Measurements from ENCODE around the gene SOWAHB.

- TF ChIP-seq CTCF (IDR thresholded peaks at IDR 0.05) (no peak), ZFX (IDR thresholded peaks at IDR 0.05; ENCODE audit: borderline replicate concordance) (no peak)
These were observed 18.1 kb downstream of the SOWAHB start for GRCh38 chr4:76879731-76880364.
